ENCODE measurements around the gene HPSE2.

- TF ChIP-seq CTCF (IDR thresholded peaks at IDR 0.05) = no peak
- TF ChIP-seq POLR2AphosphoS5 (IDR thresholded peaks at IDR 0.05; ENCODE audit: low read depth, low read length) = no peak
- no peak for TF ChIP-seq SIN3A (IDR thresholded peaks at IDR 0.05; ENCODE audit: borderline replicate concordance, insufficient read depth, low read depth, low read length)
- no peak for TF ChIP-seq REST (IDR thresholded peaks at IDR 0.05; ENCODE audit: insufficient read depth in 1 of 2, low read depth in 2 of 2, low read length in 1 of 2)
- TF ChIP-seq TCF7L2 (IDR thresholded peaks at IDR 0.05; ENCODE audit: low read depth, low read length) = no peak
Measured at GRCh38 chr10:98848361-98848760, 387.3 kb downstream of the HPSE2 start.
